Pancreas (tissue), 10 donors: Measurements from ENCODE around the gene PEX14. TPM values are rescaled to one million over a fixed set of nuclear protein-coding genes. Genes with fewer than 3 reads are reported as not detected.

Experiments
- ATAC-seq, 4 donors: fragments of 200-7000 bp; cut with Tn5 transposase; one replicate each; pipeline versions ENCODE4 v1.8.0 to v1.9.1; 2020; ENCODE audit warnings: mild to moderate bottlenecking in 4 of 4, moderate library complexity in 4 of 4
- DNase-seq, 6 donors: peaks; one replicate each; pipeline ENCODE4 v3.0.0-alpha.2; 2020
- FAIRE-seq: peaks from 2 replicates; lab custom pipeline; 2012; peaks lifted over from hg19 to GRCh38; lab: Jason Lieb, UNC
- H3K27ac ChIP-seq, 4 donors: fragments of 200-600 bp; sonication (generic); 1 replicate in 3 of 4; 2 replicates in 1 of 4; pipeline versions ENCODE4 v1.5.0 to v1.8.0; 2020
- H3K27me3 ChIP-seq, 4 donors: fragments of 200-600 bp; one replicate each; pipeline ENCODE4 v1.8.0; 2021
- H3K36me3 ChIP-seq, 3 donors: fragments of 200-600 bp; sonication (generic) in 1 of 3; one replicate each; pipeline versions ENCODE4 v1.5.0 to v1.8.0; 2020 to 2021
- H3K4me1 ChIP-seq, 3 donors: fragments of 200-600 bp; one replicate each; pipeline ENCODE4 v1.8.0; 2021
- H3K4me3 ChIP-seq, 4 donors: fragments of 200-600 bp; sonication (generic) in 2 of 4; one replicate each; pipeline versions ENCODE4 v1.5.0 to v1.8.0; 2020 to 2021
- H3K9me3 ChIP-seq, 4 donors: fragments of 200-600 bp; one replicate each; pipeline ENCODE4 v1.8.0; 2021
- WGBS, 2 donors: extraction: QIAGEN DNeasy Blood & Tissue Kit; methylation state at CpG; one replicate each; pipeline ENCODE4 v1.1.7; 2013; 5-methylcytosine and 5-hydroxymethylcytosine counted together
- intact Hi-C, 3 donors: fragments of 100-400 bp; cut with DNase I; formaldehyde crosslinking; loops; one replicate each; pipeline versions ENCODE4 v1.11.1 to v1.14.2; 2022
- polyA plus RNA-seq, 2 donors: library from polyadenylated mRNA; stranded (reverse); fragments of 200-250 nt; gene quantifications; one replicate each; pipeline ENCODE4 v1.2.3, GENCODE V29; 2013
- total RNA-seq, 6 donors: library from RNA; stranded (reverse); fragmentation: NEBNext Ultra II Directional in 4 of 6; extraction: Animal tissue kit (Norgen Biotek cat#: 25700) in 4 of 6; gene quantifications; one replicate each; pipeline versions ENCODE4 v1.2.1 to v1.2.4, GENCODE V29; 2021 to 2023
- TF ChIP-seq, protein P1 (sequence below), 4 donors: fragments of 200-600 bp; sonication (generic) in 3 of 4; IDR thresholded peaks; one replicate each; pipeline versions ENCODE4 v1.5.0 to v1.8.0; 2021; ENCODE audit warnings: antibody characterized with exemption in 4 of 4
- donor health status: healthy with polysubstance abuse.
- donor health status: DM: no; HTN: no; CAD: no; lungs with moderate emphysema.
- donor health status: DM: no; HTN: no; CAD: no.
- donor health status: control.
- donor health status: control.
- donor health status: Bipolar disorder and iron deficiency.
- donor health status: DM: yes; HTN: yes; CAD: no.
- donor health status: DM: no; HTN: no; CAD: no.
- donor health status: DM: no; HTN: no; CAD: no.
- donor health status: DM: yes; HTN: yes; CAD: no.

The PEX14 gene
- total and polyA plus RNA-seq, 8 donors = 6.0 to 12.8 (median 8.2) TPM

DNA sequence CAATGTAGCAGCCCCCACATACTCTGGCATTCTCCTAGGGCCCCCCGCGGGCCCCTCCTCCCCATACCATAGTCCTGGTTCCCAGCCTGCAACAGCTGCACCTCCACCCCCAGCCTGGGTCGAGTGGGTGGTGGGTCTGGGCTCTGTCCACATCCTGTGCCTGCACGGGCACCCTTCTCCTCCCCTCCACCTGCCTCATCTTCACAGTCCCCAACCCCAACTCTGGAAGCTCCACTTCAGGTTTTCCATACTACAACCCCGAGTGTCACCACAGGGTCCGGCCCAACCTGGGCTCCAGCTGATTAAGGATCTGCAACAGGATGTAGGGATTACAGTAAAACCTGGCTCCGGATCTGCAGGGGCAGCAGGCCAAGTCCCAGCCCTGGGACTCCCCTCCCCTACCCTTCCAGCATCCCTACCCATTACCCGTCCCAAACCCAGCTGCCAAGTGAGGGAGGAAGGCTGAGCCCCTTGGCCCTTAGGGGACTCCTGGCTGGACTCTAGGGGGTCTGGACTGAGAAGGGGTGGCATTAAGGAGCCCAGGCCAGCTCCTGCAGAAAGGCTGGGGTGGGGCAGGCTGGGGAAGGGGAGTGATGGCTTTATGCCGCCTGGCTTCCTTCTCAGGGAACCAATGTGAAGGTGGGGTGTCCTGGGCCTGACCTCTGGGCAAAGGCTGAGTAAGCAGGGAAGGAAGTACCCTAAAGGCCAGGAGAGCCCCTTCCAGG is 204.9 kb downstream of the PEX14 start:
- no peak overlapping the region for H3K27ac ChIP-seq
- H3K4me1 ChIP-seq = peaks cover 4 to 30% (median 22%) of the 10 kb centered on the region in 3 donors
- intact Hi-C loops = loop anchor here in 1 of 3 donors (10.0 kb wide), 2 partner anchors 105 to 165 kb away; no protein-coding TSS in a partner anchor
- H3K4me3 ChIP-seq = no peak overlapping the region
- DNase-seq (peak in 2 of 6 donors; percentile 60 to 66), ATAC-seq (peak in 3 of 4 donors; percentile 18 to 62 (median 50)), FAIRE-seq (no peak)
- no peaks in the 10 kb centered on the region for H3K36me3 ChIP-seq
- 46 to 50% methylated on average over 9 of the region's 9 CpGs for WGBS, 2 donors
- no peaks in the 10 kb centered on the region for H3K9me3 ChIP-seq
- TF ChIP-seq, protein P1, sequence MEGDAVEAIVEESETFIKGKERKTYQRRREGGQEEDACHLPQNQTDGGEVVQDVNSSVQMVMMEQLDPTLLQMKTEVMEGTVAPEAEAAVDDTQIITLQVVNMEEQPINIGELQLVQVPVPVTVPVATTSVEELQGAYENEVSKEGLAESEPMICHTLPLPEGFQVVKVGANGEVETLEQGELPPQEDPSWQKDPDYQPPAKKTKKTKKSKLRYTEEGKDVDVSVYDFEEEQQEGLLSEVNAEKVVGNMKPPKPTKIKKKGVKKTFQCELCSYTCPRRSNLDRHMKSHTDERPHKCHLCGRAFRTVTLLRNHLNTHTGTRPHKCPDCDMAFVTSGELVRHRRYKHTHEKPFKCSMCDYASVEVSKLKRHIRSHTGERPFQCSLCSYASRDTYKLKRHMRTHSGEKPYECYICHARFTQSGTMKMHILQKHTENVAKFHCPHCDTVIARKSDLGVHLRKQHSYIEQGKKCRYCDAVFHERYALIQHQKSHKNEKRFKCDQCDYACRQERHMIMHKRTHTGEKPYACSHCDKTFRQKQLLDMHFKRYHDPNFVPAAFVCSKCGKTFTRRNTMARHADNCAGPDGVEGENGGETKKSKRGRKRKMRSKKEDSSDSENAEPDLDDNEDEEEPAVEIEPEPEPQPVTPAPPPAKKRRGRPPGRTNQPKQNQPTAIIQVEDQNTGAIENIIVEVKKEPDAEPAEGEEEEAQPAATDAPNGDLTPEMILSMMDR (IDR thresholded peaks at IDR 0.05) = no peak
- no peaks in the 10 kb centered on the region for H3K27me3 ChIP-seq

Other genes starting within 250 kb of the PEX14 start
- 10 to 100 TPM; 13.5 to 40.0 (median 24.2) TPM for gene PGD, start 75.9 kb upstream of the PEX14 start, total RNA-seq
- 10 to 100 TPM; 12.7 to 28.3 TPM for gene PGD, start 75.9 kb upstream of the PEX14 start, polyA plus RNA-seq
- gene CENPS, start 44.5 kb upstream of the PEX14 start, total RNA-seq = 1 to 10 TPM; 4.7 to 9.3 (median 7.6) TPM
- 10 to 100 TPM; 13.4 to 19.9 TPM for gene CENPS, start 44.5 kb upstream of the PEX14 start, polyA plus RNA-seq
- under 1 TPM in 1 of 6 donors, not detected in 5; 0.22 TPM for gene CORT, start 24.9 kb upstream of the PEX14 start, total RNA-seq
- under 1 TPM; 0.34 to 0.85 TPM for gene CORT, start 24.9 kb upstream of the PEX14 start, polyA plus RNA-seq
- gene DFFA, start 2.4 kb upstream of the PEX14 start, total RNA-seq = 10 to 100 TPM; 11.8 to 17.4 (median 16.1) TPM
- 1 to 10 TPM; 6.9 to 8.9 TPM for gene DFFA, start 2.4 kb upstream of the PEX14 start, polyA plus RNA-seq